Calu3 (cell line): ENCODE data around the gene STH. TPM values are rescaled to one million over a fixed set of nuclear protein-coding genes. Genes with fewer than 3 reads are reported as not detected.

Experiments used
- BruUV-seq: library from RNA; stranded (reverse); fragments of 400-500 nt; replicated peaks from 2 replicates; lab custom pipeline; 2021; lab: Mats Ljungman, UMichigan
- CTCF ChIA-PET: fragments of 300-600 bp; sonication (Branson Sonifier 250); formaldehyde crosslinking; loops from one replicate; lab custom pipeline; 2022; ENCODE audit warnings: antibody characterized with exemption; lab: Charles Lee
- DNase-seq: peaks from one replicate; pipeline ENCODE4 v3.0.0; 2022
- H3K27ac Mint-ChIP-seq: one replicate; pipeline ENCODE4 v1.8.0; 2022; ENCODE audit warnings: mixed read lengths; ENCODE audit not compliant: unreplicated experiment
- H3K27me3 Mint-ChIP-seq: one replicate; pipeline ENCODE4 v1.8.0; 2022; ENCODE audit warnings: mixed read lengths; ENCODE audit not compliant: unreplicated experiment
- H3K36me3 Mint-ChIP-seq: one replicate; pipeline ENCODE4 v1.8.0; 2022; ENCODE audit warnings: mild to moderate bottlenecking, moderate library complexity, mixed read lengths; ENCODE audit not compliant: insufficient read depth, unreplicated experiment
- H3K4me1 Mint-ChIP-seq: one replicate; pipeline ENCODE4 v1.8.0; 2022; ENCODE audit warnings: mild to moderate bottlenecking, low read depth, mixed read lengths; ENCODE audit not compliant: unreplicated experiment
- H3K4me3 Mint-ChIP-seq: one replicate; pipeline ENCODE4 v1.8.0; 2022; ENCODE audit warnings: mild to moderate bottlenecking, low read depth, moderate library complexity, mixed read lengths; ENCODE audit not compliant: unreplicated experiment
- H3K9me3 Mint-ChIP-seq: one replicate; pipeline ENCODE4 v1.8.0; 2022; ENCODE audit warnings: low read depth, mixed read lengths; ENCODE audit not compliant: unreplicated experiment
- intact Hi-C: fragments of 100-400 bp; cut with micrococcal nuclease; formaldehyde crosslinking; loops from one replicate; pipeline ENCODE4 v1.10.0; 2022; ENCODE audit not compliant: unreplicated experiment
- total RNA-seq: library from RNA; stranded (reverse); gene quantifications from 2 replicates; pipeline ENCODE4 v1.2.3, GENCODE V29; 2022
- TF ChIP-seq, protein P1 (sequence below): fragments of 200-600 bp; IDR thresholded peaks from one replicate; pipeline ENCODE4 v1.8.0; 2022; ENCODE audit warnings: antibody characterized with exemption; ENCODE audit not compliant: unreplicated experiment

STH gene
- total RNA-seq, 1 experiment from 2014 or later = not detected

DNA sequence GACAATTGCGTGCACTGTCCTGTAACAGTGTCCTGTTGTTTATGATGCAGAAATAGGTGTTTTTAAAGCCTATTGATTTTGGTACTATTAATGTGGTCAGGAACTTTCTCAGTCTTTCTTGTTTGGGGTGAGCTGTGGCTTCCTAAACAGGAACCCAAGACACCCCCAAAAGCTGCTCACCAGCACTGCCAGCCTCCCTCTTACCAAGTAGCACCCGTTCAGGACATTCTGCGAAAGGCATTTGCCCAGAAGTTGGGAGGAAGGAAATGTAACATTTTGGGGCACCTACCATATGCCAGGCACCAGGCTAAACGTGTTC lies 21.6 kb upstream of the STH start:
- Mint-ChIP-seq H3K36me3 (no peaks in the 10 kb centered on the region), H3K9me3 (peaks cover under 1% of the 10 kb centered on the region), H3K27ac (no peak overlapping the region), H3K4me1 (no peaks in the 10 kb centered on the region), H3K4me3 (no peak overlapping the region), H3K27me3 (peaks cover 63% of the 10 kb centered on the region)
- CTCF ChIA-PET = no interaction called here
- TF ChIP-seq, protein P1, sequence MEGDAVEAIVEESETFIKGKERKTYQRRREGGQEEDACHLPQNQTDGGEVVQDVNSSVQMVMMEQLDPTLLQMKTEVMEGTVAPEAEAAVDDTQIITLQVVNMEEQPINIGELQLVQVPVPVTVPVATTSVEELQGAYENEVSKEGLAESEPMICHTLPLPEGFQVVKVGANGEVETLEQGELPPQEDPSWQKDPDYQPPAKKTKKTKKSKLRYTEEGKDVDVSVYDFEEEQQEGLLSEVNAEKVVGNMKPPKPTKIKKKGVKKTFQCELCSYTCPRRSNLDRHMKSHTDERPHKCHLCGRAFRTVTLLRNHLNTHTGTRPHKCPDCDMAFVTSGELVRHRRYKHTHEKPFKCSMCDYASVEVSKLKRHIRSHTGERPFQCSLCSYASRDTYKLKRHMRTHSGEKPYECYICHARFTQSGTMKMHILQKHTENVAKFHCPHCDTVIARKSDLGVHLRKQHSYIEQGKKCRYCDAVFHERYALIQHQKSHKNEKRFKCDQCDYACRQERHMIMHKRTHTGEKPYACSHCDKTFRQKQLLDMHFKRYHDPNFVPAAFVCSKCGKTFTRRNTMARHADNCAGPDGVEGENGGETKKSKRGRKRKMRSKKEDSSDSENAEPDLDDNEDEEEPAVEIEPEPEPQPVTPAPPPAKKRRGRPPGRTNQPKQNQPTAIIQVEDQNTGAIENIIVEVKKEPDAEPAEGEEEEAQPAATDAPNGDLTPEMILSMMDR = no peak
- intact Hi-C loops = no loop called here
- BruUV-seq = no TSS peak
- no peak for DNase-seq

DNA sequence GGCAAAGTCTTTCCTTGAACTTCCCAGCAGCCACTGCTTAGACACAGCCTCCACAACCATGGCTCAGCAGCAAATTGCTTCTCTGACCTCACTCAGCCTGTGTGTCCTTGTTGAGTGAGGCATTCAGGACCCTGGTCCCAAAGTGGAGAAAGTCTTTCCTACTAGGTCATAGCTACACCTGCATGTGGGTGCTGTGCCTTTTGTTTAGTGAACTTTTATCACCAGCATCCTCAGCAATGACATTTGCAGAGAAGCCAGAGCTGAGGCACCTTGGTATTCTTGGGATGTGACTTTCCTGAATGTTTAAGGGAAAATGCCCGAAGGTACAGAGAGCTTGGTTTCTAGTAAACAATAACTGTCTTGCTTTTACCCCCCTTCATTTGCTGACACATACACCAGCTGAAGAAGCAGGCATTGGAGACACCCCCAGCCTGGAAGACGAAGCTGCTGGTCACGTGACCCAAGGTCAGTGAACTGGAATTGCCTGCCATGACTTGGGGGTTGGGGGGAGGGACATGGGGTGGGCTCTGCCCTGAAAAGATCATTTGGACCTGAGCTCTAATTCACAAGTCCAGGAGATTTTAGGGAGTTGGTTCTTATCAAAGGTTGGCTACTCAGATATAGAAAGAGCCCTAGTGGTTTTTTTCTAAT lies 20.9 kb upstream of the STH start:
- no TSS peak for BruUV-seq
- Mint-ChIP-seq H3K27me3 (peaks cover 56% of the 10 kb centered on the region), H3K4me1 (no peaks in the 10 kb centered on the region), H3K36me3 (no peaks in the 10 kb centered on the region), H3K27ac (no peak overlapping the region), H3K9me3 (no peaks in the 10 kb centered on the region), H3K4me3 (no peak overlapping the region)
- TF ChIP-seq, protein P1 = no peak
- DNase-seq = no peak
- CTCF ChIA-PET = no interaction called here
- intact Hi-C loops = no loop called here

DNA sequence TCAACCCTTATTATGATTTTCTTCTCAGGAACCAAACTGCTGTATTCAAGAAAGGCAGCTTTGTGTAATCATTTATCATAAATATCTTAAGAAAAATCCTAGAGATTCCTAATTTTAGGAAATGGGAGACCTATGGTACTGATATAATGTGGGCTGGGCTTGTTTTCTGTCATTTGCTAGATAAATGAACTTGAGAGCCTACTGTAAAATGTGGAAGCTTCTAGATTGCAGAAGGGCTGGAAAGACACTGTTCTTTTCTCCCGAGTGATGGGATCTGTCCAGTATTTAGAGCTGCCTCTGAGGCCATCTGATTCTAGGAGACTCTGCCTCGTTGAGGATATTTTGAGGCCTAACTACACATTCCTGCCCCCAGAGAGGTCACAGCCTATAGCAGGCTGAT lies 19.9 kb upstream of the STH start:
- no TSS peak for BruUV-seq
- no peak overlapping the region for H3K27ac Mint-ChIP-seq
- H3K9me3 Mint-ChIP-seq = no peaks in the 10 kb centered on the region
- TF ChIP-seq, protein P1 = no peak
- H3K4me1 Mint-ChIP-seq = no peaks in the 10 kb centered on the region
- peaks cover 56% of the 10 kb centered on the region for H3K27me3 Mint-ChIP-seq
- no peaks in the 10 kb centered on the region for H3K36me3 Mint-ChIP-seq
- intact Hi-C loops = no loop called here
- CTCF ChIA-PET = no interaction called here
- H3K4me3 Mint-ChIP-seq = no peak overlapping the region
- DNase-seq = no peak

DNA sequence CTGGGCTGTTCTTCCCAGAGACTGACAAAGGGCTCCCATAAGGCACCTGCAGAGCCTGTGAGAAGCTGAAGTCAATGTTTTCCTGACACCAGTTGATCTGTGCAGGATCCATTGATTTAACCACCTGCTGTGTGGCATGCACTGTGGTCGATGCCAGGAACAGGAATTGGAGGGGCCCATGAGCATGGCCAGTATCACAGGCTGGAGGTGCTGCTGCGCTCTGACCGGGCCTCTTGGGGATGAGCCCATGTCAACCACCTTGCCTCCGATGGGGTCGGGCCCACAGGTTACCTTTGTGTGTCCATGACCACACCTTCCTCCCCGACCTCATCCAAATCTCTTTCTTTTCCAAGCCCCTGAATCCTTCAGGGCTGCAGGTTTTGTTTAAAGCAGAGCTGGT lies 18.2 kb upstream of the STH start:
- Mint-ChIP-seq H3K4me3 (no peak overlapping the region), H3K4me1 (no peaks in the 10 kb centered on the region), H3K9me3 (no peaks in the 10 kb centered on the region), H3K36me3 (no peaks in the 10 kb centered on the region), H3K27me3 (peaks cover 64% of the 10 kb centered on the region), H3K27ac (no peak overlapping the region)
- CTCF ChIA-PET = no interaction called here
- no TSS peak for BruUV-seq
- intact Hi-C loops = no loop called here
- DNase-seq = no peak
- TF ChIP-seq, protein P1 = no peak
